Hippocampal formation (tissue), 2 donors: ENCODE data around the gene MRO.
"Not testable (repeated sequence)": the region's sequence is repeated elsewhere in the genome, so short reads cannot be mapped to it uniquely, and the experiment has no call there.

Experiments
- DNase-seq, 2 donors: peaks; one replicate each; lab custom pipeline; 2025; lab: John Stamatoyannopoulos, UW

Gene MRO

DNA sequence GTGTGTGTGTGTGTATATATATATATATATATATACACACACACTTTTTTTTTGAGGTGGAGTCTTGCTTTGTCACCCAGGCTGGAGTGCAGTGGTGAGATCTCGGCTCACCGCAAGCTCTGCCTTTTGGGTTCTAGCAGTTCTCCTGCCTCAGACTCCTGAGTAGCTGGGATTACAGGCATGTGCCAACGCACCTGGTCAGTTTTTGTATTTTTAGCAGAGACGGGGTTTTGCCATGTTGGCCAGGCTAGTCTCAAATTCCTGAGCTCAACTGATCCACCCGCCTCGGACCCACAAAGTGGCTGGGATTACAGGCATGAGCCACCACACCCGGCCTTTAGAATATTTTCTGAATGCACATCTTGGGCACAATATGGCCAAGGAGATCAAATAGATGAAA is 13.7 kb upstream of the MRO start:
- DNase-seq: not testable (repeated sequence)

DNA sequence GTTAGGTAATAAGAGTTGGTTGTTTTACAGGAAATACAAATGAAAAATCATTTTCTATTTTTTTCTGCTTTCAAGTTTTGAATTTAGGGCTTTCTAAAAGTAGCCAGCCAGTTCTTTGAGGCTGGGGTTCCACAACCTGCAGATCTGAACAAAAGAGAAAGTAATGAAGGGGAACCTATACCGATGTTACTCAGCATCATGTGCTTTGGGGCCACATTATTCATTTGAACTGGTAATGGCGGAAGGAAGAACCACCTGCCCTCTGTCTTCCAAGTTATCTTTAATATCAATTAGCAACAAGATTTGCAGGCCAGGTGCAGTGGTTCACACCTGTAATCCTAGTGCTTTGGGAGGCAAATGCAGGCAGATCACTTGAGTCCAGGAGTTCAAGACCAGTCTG is 12.9 kb upstream of the MRO start:
- DNase-seq: no peak

DNA sequence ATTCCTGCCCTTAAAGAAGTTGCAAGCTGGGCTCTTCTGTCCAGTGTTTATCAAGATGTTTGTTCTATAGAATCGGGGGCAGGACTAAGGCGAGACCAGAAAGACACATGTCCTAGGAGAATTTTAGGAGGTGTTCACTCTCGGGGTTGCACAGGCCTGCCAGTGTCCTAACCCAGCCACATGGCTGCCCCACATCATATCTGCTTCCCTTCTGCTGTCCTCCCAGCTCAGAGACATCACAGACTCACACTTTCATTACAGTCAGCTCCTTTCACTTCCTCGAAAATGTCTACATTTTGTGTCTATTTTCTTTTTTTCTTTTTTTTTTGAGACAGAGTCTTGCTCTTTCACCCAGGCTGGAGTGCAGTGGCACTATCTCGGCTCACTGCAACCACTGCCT is 10.7 kb upstream of the MRO start:
- no peak for DNase-seq

DNA sequence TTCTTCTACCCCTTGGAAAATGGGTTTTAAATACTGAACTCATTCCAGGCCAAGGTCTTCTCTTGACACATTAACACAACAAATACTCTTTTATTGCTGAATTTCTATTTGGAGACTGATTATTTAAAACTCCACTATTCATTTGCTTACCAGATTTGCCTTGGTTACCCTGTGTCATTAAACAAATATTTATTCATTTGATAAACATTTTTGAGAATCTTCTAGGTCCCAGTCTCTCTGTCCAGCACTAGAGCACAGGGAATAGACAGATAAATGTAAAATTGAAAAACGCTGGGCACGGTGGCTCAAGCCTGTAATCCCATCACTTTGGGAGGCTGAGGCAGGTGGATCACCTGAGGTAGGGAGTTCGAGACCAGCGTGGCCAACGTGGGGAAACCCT is 9.8 kb upstream of the MRO start:
- no peak for DNase-seq

DNA sequence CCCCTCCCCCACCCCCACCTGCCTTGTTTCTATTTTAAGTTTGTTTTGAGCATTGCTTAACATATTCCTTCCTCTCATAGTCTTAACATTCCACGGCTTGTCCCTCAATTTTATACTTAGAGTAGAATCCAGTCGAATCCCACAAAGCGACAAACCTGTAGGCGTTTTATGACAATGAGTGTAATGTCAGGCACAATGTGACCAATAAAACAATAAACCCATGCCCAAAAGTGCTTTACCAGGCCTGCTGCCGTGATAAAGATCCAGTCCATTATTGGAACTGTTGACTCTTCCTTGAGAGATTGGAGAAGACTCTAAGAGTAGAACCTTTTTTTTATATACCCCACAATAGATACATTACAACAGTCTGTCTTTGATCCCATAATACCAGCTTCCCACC is 6.2 kb upstream of the MRO start:
- no peak for DNase-seq

DNA sequence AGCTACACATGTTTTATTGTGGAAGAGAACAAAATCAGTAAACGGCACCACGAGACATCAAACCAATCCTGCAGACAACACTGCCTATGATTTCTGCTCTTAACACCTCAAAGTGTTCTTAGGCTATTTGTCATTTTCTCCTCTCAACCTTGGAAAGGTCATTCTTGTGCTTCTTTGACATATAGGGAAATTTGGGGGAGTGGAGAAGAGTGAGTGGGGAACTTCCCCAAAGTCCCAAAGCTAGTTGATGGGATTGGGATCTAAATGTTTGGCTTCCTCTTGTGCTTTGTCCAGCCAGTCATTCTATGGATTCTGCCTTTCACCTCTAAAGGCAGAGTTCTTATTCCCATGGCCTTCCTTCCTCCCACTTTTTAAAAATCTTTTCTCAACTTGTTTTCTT is 5.8 kb upstream of the MRO start:
- no peak for DNase-seq

DNA sequence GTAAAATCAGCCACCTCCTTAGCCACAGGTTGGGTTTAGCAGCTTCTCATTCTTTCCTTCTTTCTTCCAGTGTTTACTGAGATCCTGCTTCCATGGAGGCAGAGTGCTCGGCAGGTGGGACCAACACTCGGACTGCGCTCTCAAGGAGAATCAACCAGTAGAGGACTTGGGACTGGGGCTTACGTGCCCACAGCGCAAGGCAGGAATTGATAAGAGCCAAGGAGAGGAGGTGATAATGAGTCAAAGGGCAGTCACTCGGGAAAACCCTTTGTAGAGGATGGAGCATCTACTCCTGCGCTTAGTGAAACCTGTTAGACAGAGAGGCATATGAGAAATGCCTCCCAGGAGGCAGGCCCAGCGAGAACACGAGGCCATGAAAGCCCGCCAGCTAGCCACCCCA is 2.9 kb upstream of the MRO start:
- no peak for DNase-seq

DNA sequence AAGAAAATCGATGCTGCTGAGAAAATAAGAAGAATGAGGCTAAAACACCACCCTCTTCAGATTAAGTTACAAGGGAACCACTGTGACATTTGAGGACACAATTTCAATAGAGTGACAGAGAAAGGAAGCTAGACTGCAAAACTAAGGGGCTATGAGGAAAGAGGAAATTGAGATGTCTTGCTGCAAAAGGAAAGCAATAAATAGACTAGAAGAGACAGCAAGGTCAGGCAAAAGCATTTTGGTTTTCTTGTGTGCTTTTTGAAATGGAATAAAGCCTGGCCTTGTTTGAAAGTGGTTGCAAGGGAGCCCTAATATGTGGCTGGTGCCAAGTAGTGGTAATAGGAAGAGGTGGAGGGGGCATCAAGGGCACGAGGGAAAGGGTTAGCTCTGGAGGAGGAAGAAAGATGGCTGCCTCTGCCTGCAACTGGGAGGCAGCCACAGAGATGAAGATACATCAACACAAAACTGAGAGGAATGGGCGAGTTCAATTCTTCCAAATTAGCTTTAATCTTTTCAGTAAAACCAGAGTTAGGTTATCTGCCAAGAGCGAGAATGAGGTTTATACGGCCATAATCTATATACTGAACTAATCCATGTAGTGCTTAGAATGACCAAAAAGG is 1.2 kb upstream of the MRO start:
- DNase-seq: peak in 1 of 2 donors; percentile 39

DNA sequence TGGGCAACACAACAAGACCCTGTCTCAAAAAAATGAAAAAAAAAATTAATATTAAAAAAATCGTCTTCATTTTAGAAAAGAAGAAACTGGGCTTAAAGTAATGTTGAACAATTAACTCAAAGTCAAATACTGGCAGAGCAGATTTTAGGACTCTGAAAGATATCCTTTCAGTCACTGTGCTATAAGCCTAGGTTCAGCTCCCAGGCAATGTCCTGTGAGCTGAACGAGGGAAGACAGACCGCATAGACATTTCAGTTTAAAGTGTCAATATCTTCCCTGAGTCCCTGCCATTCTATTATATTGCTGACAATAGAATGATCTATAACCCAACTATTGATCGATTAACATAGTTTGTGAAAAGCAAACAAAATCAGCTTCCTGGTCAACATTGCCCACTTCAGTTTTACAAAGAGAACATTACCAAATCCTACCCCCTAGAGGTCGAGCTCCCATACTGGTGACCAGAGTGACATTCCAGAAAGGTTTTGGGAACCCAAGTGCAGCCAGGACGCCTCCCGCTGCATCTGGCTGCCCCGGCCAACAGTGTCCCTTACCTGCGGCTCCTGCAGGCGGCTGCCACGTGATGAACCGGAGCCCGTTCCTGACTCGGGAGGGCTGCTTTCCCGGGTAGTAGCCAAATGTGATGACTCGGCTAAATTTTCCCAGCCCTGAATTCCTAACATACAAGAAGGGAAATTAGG is 639 bp downstream of the MRO start:
- peak in 1 of 2 donors; percentile 39 for DNase-seq

DNA sequence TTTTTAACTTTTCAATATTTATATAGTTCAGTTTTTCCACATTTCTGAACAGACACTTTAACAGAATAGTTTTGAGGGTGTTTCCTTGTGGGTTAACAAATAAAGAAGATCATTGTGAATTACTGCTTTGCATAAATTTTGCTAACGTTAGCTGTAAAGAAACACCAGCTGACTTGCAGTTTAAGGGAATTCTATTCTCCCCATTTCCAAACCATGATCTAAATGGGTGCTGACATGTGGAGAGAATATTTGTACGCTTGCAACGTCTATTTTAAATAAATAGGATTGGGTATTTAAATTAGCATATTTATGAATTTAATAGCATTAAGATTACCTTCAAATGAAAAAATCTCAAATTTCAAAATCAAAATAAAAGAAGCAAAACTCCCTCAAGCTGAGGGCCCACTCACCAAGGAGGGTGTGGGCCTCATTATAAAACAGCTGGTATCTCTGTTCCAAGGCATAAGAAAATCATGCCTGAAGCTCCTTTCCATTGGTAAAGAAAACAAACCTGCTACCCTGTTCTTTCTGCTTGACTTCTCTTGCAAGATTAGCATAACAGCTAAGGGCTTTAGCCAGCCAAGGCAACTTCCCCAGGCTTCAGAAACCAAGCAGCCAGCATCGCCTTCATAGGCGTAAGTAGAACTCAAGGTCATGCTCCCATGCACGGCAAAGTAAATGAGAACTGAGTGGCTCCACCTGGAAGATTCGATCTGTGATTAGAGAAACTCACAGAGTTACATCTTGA is 3.2 kb downstream of the MRO start:
- no peak for DNase-seq

DNA sequence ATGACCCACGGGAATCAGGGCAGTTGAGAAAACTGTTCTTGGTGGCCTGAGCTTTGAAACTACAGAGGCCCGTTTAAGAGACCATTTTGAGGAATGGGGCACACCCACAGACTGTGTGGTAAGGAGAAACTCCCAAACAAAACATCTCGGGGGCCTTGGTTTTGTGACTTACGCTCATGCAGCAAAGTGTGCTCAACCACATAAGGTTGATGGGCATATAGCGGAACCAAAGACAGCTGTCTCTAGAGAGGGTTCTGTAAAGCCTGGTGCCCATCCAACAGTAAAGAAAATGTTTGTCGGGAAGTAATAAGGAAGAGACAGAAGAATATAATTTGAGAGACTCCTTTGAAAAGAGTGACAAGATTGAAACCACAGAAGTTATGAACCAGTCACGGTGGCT is 5.4 kb downstream of the MRO start:
- no peak for DNase-seq

DNA sequence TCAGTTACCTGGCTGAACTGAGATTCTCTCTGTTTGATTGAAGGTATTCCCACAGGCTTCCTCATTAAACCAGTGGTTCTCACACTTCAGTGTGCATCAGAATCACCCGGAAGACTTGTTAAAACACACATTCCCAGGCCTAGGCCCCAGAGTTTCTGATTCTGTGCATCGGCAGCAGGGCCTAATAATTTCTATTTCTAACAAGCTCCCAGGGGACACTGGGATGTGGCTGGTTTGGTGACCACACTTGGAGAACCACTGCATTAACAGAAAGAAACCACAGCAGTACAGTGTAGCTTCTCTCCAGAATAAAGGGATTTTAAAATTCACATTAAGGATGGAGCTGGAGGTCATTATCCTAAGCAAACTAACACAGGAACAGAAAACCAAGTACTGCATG is 6.5 kb downstream of the MRO start:
- DNase-seq: no peak

DNA sequence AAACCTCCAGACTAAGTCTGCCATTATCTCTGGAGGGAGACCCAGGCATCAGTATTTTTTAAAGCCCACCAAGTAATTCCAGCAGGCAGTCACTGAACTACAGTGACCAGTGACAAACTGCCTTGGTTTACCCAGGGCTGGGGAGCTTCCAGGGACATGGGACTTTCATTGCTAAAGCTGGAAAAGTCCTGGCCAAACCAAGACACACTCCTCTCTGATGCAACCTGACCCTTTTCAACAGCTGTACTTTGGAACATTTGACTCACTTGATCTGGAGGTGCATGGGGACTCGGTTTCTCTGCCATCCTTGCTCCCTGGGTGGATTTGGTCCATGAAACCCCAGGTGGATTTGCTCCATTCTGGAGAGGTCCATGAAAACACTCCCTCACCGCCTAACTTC is 7.0 kb downstream of the MRO start:
- DNase-seq: no peak

DNA sequence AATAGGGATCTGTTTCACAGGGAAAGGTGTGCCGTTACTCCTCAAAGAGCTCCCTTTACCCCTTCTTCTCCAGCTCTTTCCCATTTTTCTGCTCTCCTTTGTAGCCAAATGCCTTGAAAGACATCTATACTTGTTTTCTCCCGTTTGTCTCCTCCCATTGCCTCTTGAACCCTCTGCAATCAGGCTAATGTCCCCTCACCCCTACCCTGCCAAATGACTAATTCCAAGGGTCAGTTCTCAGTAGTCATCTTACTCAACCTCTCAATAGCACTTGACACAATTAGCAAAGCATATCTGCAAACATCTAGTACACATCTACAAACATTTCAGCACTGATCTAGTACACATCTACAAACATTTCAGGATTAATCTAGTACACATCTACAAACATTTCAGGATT is 12.6 kb downstream of the MRO start:
- DNase-seq: no peak

DNA sequence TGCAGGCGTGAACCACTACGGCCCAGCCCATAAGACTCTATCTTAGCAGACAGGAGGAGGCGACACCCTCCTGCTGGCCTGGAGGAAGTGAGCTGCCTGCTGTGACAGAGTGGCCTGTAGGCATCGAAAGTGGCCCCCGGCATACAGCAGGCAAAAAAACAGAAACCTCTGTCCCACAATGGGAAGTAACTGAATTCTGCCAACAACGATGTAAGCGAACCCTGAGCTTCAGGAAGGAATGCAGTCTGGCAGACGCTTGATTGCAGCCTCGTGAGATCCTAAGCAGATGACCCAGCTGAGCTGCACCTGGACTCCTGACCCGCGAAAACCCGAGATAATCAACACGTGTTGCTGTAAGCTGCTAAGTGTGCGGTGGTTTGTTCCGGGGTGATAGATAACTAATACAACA is 13.6 kb downstream of the MRO start:
- peak in 1 of 2 donors; percentile 10 for DNase-seq

DNA sequence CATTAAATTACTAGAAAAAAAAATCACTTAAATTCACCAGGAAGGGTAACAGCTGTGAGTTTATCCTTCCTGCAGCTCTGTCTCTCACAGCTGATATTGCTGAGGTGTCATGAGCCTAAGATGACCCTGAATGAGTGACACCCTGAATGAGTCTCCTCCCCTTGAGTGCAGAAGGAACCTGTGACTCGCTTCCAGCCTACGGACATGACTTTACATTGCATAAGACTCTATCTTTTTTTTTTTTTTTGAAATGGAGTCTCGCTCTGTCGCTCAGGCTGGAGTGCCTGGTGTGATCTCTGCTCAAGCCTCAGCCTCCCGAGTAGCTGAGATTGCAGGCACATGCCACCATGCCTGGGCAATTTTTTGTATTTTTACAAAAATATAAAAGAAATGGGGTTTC is 14.1 kb downstream of the MRO start:
- no peak for DNase-seq

DNA sequence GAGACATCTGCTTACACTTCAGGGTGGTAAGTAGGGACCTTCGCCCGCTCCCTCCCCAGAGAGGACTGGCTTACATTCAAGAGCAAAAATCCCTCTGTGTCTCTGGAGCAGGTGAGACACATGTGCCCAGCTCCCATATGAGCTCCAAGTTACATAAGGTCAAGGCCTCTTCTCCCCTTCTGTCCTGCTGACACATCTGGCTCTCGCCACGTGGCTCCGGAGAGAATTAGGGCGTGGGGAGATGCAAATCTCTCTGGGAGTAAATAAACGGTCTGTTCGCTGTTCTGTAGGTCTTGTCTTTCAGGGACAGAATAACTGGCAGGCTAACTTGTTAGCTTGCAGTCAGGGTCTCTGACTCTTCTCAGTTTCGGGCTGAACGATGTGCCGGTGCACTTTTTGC is 16.2 kb downstream of the MRO start:
- DNase-seq: no peak

DNA sequence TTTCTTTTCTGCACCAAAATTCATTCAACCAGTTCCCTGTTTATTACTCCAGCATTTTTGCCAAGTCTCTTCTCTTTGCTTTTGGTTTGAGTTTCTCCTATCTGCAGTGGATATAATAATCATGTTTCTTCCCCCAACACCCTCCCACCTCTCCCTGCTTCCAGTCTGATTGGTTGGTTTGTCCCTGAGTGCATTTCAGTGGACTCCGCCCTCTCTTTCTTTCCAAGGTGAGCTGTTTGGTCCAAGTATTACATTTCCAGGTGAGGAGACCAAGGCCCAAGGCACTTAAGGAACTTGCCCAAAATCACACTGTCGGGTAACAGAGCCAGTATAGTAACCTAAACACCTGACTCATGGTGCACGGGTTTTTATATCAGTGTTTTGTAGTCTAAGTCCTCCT is 17.7 kb downstream of the MRO start:
- no peak for DNase-seq

DNA sequence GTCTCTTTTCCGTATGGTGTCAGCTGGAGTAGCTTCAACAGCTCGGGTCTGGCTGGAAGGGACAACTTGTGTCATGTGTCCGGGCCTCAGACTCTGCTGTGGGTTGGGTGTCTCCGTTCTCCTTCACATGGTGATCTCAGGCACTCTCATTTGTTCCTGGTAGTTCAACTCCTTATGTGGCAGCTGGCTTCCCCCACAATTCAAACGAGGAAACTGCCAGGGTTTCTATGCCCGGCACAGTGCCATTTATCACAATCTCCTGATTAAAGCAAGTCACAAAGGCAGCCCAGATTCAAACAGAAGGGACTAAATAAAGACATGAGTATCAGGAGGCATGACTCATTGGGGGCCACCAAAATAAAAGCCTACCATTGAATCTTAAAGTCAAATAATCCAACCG is 22.7 kb downstream of the MRO start:
- no peak for DNase-seq

DNA sequence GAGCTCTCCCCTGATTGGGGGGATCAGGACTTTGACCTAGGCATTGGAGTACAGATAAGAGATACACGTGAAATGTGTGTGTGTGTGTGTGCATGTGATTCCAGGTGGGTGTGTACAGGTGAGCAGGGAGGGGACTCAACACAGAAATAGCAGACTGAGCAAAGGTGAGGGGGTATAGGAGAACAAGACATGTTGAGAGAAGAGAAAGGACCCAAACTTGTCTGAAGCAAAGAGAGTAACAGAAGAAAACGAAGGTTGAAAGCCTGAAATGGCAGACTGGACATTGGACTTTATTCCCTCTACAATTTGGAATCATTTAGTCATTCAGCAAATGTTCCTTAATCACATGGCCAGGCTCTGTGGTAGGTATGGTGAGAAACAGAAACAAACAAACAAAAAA is 23.3 kb downstream of the MRO start:
- DNase-seq: no peak

DNA sequence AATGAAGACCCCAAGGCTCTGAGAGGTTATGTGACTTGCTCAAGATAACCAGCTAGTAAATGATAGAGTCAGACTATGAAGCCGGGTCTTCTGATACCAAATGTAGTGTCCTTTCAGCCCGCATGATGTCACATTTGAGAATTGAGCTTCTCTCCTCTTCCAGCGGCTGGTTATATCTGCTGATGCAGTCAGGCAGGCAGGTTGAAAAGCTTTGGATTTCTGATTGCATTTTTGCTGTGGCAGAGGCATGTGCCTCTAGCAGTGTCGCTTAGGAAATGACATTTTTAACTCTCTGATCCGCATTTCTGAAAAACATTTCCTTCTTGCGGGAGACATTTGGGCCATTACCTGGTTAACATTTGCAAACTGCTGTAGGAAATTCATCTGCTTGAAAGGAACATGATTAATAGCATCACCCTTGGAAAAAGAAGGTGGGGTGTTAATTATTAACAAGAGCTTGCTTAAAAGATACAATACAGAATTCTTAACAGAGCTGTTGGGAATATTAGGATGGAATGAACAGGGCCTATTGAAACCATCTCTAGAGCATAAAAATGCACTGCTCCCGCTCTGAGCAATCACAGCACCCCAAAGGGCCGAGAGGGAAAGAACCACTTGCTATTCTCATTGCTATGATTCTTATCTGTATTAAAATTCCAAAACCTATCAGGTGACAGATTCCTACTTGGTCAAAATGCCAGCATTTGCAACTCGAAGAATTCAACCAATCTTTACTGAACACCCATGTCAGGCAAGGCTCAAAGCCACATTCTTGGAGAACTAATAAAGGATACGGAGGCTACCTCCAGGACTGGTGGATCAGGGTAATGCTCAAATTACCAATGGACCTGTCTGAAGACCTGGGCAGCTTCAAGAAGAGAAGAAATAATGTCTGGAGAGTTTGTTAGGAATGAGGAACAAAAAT is 25.9 kb downstream of the MRO start:
- no peak for DNase-seq

DNA sequence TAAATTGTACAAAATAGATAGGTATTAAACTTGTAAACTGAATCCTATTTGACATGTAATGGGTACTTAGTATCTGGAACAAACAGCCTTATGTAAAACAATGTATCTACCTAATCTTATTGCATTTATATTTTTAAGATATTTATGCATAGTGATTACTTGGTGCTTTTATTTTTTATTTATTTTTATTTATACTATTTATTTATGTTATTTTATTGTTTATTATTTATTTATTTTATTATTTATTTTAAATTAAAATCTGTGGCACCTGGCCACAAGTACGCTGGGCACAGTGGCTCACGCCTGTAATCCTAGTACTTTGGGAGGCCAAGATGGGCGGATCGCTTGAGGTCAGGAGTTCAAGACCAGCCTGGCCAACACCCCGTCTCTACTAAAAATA is 26.9 kb downstream of the MRO start:
- DNase-seq: no peak
